BLaER1 (cell line): Measurements from ENCODE around the gene ZDHHC12.

Source experiments
- H3K27ac ChIP-seq: shearing (Covaris generic); formaldehyde crosslinking; 2 replicates; pipeline ENCODE4 v1.8.1; 2022
- H3K27me3 ChIP-seq: shearing (Covaris generic); formaldehyde crosslinking; 2 replicates; pipeline ENCODE4 v1.8.1; 2022
- H3K36me3 ChIP-seq: shearing (Covaris generic); formaldehyde crosslinking; 2 replicates; pipeline ENCODE4 v1.8.1; 2022
- H3K4me1 ChIP-seq: shearing (Covaris generic); formaldehyde crosslinking; 2 replicates; pipeline ENCODE4 v1.8.1; 2022
- H3K4me2 ChIP-seq: shearing (Covaris generic); formaldehyde crosslinking; 2 replicates; pipeline ENCODE4 v1.8.1; 2022
- H3K4me3 ChIP-seq: shearing (Covaris generic); formaldehyde crosslinking; 2 replicates; pipeline ENCODE4 v1.8.1; 2022
- H3K9ac ChIP-seq: shearing (Covaris generic); formaldehyde crosslinking; 2 replicates; pipeline ENCODE4 v1.8.1; 2022
- H3K9me3 ChIP-seq: shearing (Covaris generic); formaldehyde crosslinking; 2 replicates; pipeline ENCODE4 v1.8.1; 2022
- H4K20me1 ChIP-seq: shearing (Covaris generic); formaldehyde crosslinking; 2 replicates; pipeline ENCODE4 v1.8.1; 2022
- Cebpa-rat ChIP-seq: shearing (Covaris generic); IDR thresholded peaks from 2 replicates; pipeline ENCODE4 v1.8.1; 2022

Gene ZDHHC12

GRCh38 chr9:128723866-128724743, at the start of gene ZDHHC12:
Gene ZDHHC12 (minus strand): TSS chr9:128724127. CDS start chr9:128724093, 34 bp downstream.
- Histone ChIP-seq H3K27ac (peak within 1 kb of the TSS; percentile 78), H3K4me1 (peaks cover 89% of the 10 kb centered on the region), H4K20me1 (no peaks in the 10 kb centered on the region), H3K9me3 (no peaks in the 10 kb centered on the region), H3K27me3 (no peaks in the 10 kb centered on the region), H3K4me3 (peak within 1 kb of the TSS; percentile 78), H3K36me3 (peaks cover 34% of the 10 kb centered on the region), H3K4me2 (peak within 1 kb of the TSS; percentile 95), H3K9ac (peak within 1 kb of the TSS; percentile 83)
- TF ChIP-seq Cebpa-rat = no peak

- Histone ChIP-seq H3K4me3 (no peak overlapping the region), H3K36me3 (no peaks in the 10 kb centered on the region; the same call in 1 of the 2 replicates), H3K9me3 (peaks cover 17% of the 10 kb centered on the region), H4K20me1 (peaks cover 18% of the 10 kb centered on the region; the same call in 1 of the 2 replicates), H3K4me1 (peaks cover 26% of the 10 kb centered on the region), H3K9ac (0 out of 2 replicates have a peak overlapping the region, but pooled peaks have one; percentile 77), H3K27ac (no peak overlapping the region), H3K4me2 (peak overlapping the region; percentile 97), H3K27me3 (no peaks in the 10 kb centered on the region)
- no peak for TF ChIP-seq Cebpa-rat
Measured at GRCh38 chr9:128773049-128773448, 49.1 kb upstream of the ZDHHC12 start.

- H3K4me3 ChIP-seq = peak within 1 kb of the TSS; percentile 86
- peak within 1 kb of the TSS; percentile 77 for H3K27ac ChIP-seq
- peak within 1 kb of the TSS; percentile 97 for H3K4me2 ChIP-seq
- peaks cover 18% of the 10 kb centered on the region; the same call in 1 of the 2 replicates for H4K20me1 ChIP-seq
- H3K27me3 ChIP-seq = no peaks in the 10 kb centered on the region
- H3K9me3 ChIP-seq = peaks cover 17% of the 10 kb centered on the region
- H3K4me1 ChIP-seq = peaks cover 26% of the 10 kb centered on the region
- peaks cover 8% of the 10 kb centered on the region; the same call in 1 of the 2 replicates for H3K36me3 ChIP-seq
- peak within 1 kb of the TSS; percentile 77 for H3K9ac ChIP-seq
- TF ChIP-seq Cebpa-rat = no peak
Measured at GRCh38 chr9:128771745-128772519, 48.0 kb upstream of the ZDHHC12 start, which contains the start of gene ZER1. Gene ZER1 (minus strand): TSS chr9:128771927. CDS start chr9:128755565, 16,362 bp downstream.

- peak overlapping the region; percentile 77 for H3K9ac ChIP-seq
- H4K20me1 ChIP-seq = peaks cover 18% of the 10 kb centered on the region; the same call in 1 of the 2 replicates
- TF ChIP-seq Cebpa-rat = no peak
- H3K36me3 ChIP-seq = peaks cover 8% of the 10 kb centered on the region; the same call in 1 of the 2 replicates
- no peaks in the 10 kb centered on the region for H3K27me3 ChIP-seq
- peak overlapping the region; percentile 97 for H3K4me2 ChIP-seq
- H3K9me3 ChIP-seq = peaks cover 12% of the 10 kb centered on the region
- H3K4me3 ChIP-seq = peak overlapping the region; percentile 86
- H3K4me1 ChIP-seq = peaks cover 26% of the 10 kb centered on the region
- peak overlapping the region; percentile 77 for H3K27ac ChIP-seq
Measured at GRCh38 chr9:128771094-128771721, 47.3 kb upstream of the ZDHHC12 start.

GRCh38 chr9:128770286-128771030, 46.5 kb upstream of the ZDHHC12 start:
- Histone ChIP-seq H4K20me1 (peaks cover 18% of the 10 kb centered on the region; the same call in 1 of the 2 replicates), H3K36me3 (peaks cover 8% of the 10 kb centered on the region; the same call in 1 of the 2 replicates), H3K9ac (peak overlapping the region; percentile 77), H3K27ac (no peak overlapping the region), H3K4me1 (peaks cover 26% of the 10 kb centered on the region), H3K27me3 (no peaks in the 10 kb centered on the region), H3K4me3 (peak overlapping the region; percentile 86), H3K9me3 (peaks cover 5% of the 10 kb centered on the region), H3K4me2 (peak overlapping the region; percentile 97)
- TF ChIP-seq Cebpa-rat = no peak

- Histone ChIP-seq H3K9me3 (no peaks in the 10 kb centered on the region), H3K4me3 (no peak overlapping the region), H3K27me3 (no peaks in the 10 kb centered on the region), H3K4me2 (no peak overlapping the region), H3K36me3 (peaks cover 8% of the 10 kb centered on the region; the same call in 1 of the 2 replicates), H3K9ac (no peak overlapping the region), H3K27ac (no peak overlapping the region), H3K4me1 (peaks cover 26% of the 10 kb centered on the region), H4K20me1 (peaks cover 18% of the 10 kb centered on the region; the same call in 1 of the 2 replicates)
- no peak for TF ChIP-seq Cebpa-rat
Measured at GRCh38 chr9:128768606-128769005, 44.7 kb upstream of the ZDHHC12 start.

GRCh38 chr9:128765499-128765898, 41.6 kb upstream of the ZDHHC12 start:
- Histone ChIP-seq H4K20me1 (peaks cover 9% of the 10 kb centered on the region; the same call in 1 of the 2 replicates), H3K36me3 (peaks cover 8% of the 10 kb centered on the region; the same call in 1 of the 2 replicates), H3K27ac (no peak overlapping the region), H3K4me1 (peaks cover 8% of the 10 kb centered on the region), H3K4me3 (no peak overlapping the region), H3K4me2 (no peak overlapping the region), H3K27me3 (no peaks in the 10 kb centered on the region), H3K9ac (no peak overlapping the region), H3K9me3 (no peaks in the 10 kb centered on the region)
- TF ChIP-seq Cebpa-rat = no peak

- Histone ChIP-seq H3K4me1 (no peaks in the 10 kb centered on the region), H3K4me3 (no peak overlapping the region), H3K9me3 (no peaks in the 10 kb centered on the region), H3K4me2 (no peak overlapping the region), H3K36me3 (peaks cover 8% of the 10 kb centered on the region; the same call in 1 of the 2 replicates), H4K20me1 (no peaks in the 10 kb centered on the region; the same call in 1 of the 2 replicates), H3K9ac (no peak overlapping the region), H3K27me3 (no peaks in the 10 kb centered on the region), H3K27ac (no peak overlapping the region)
- TF ChIP-seq Cebpa-rat = no peak
Measured at GRCh38 chr9:128764361-128764760, 40.4 kb upstream of the ZDHHC12 start.
